ENCODE data around the gene DAB1. TPM values are rescaled to one million over a fixed set of nuclear protein-coding genes. Genes with fewer than 3 reads are reported as not detected.
"Not testable (repeated sequence)": the region's sequence is repeated elsewhere in the genome, so short reads cannot be mapped to it uniquely, and the experiment has no call there.

The DAB1 gene
- total RNA-seq, 1 donor from 2014 or later, result 12.2 TPM

GRCh38 chr1:57272150-57272549, 151.7 kb downstream of the DAB1 start:
- DNase-seq (ENCODE audit: low spot score), result no peak

- no peak for DNase-seq (ENCODE audit: low spot score)
Observed at GRCh38 chr1:57270927-57271698, 152.7 kb downstream of the DAB1 start.

GRCh38 chr1:57269630-57270225, 154.1 kb downstream of the DAB1 start:
- no peak for DNase-seq (ENCODE audit: low spot score)

DNA sequence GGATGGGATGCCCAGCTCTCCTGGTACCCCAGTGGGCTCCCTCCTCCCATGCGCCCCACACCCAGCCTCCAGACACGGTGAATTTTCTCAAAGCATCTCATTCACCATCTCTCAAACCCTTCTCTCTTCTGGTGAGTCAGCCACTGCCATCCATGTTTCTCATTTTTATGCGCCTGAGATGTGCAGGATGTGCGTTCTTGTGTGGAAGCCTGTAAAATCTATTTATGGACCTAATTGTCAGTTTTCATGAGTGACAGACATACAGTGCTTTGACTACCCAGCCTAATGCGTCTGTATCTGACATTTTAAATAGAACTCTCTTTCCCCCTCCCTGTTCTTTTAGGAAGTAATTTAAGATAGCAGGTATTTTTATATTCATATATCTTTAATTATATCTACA, 158.8 kb downstream of the DAB1 start:
- DNase-seq (ENCODE audit: low spot score), result no peak

GRCh38 chr1:57262472-57262871, 161.4 kb downstream of the DAB1 start:
- DNase-seq (ENCODE audit: low spot score), result no peak

GRCh38 chr1:57258557-57259325, 165.1 kb downstream of the DAB1 start:
- DNase-seq (ENCODE audit: low spot score), result no peak

- no peak for DNase-seq (ENCODE audit: low spot score)
Observed at GRCh38 chr1:57255945-57256344, 167.9 kb downstream of the DAB1 start.

GRCh38 chr1:57254022-57254421, 169.8 kb downstream of the DAB1 start:
- DNase-seq (ENCODE audit: low spot score), result no peak

DNA sequence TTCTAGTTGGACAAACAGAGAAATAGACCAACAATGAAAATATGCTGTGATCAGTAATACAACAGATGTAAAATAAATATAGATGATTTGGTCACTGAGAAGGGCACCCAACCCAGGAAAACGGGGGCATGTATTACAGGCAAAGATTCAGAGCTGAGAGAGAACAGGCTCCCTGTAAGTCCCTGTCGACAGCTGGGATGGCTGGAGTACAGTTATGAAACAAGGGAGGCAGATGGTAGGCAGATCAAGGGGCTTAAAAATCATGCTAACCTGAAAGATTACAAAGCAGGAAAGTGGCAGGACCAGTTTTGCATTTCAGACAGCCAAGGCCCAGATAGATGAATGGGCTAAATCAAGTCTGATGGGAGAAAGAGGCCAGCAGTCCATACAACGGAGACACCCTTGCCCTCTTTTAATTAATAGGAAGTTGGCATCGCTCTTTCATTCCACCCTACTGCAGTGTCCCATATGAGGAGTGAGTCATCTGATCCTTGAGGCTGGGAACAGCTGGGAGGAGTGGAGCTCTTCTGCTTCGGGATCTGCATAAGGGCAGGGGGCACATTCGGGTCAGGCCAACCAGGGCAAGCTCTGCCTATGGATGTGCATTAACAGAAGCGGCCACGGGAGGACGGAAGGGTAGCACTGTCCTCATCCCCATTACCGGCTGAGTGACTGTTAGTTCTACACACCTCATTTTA, 171.1 kb downstream of the DAB1 start:
- DNase-seq (ENCODE audit: low spot score), result no peak

- DNase-seq (ENCODE audit: low spot score), result no peak
Observed at GRCh38 chr1:57250021-57250420, 173.8 kb downstream of the DAB1 start.

DNA sequence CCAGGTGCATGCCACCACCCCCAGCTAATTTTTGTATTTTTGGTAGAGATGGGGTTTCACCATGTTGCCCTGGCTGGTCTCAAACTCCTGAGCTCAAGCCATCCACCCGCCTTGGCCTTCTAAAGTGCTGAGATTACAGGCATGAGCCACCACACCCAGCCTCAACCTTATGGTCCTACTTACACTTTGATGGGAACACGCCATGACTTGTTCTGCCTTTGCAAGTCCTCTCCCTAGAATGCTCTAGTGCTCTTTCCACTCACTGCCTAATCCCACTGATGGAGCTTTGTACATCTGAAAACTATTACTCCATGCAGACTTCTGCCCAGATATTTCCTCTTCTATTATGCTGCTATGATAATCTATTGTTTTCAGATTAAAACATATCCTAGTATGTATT, 174.3 kb downstream of the DAB1 start:
- no peak for DNase-seq (ENCODE audit: low spot score)

DNA sequence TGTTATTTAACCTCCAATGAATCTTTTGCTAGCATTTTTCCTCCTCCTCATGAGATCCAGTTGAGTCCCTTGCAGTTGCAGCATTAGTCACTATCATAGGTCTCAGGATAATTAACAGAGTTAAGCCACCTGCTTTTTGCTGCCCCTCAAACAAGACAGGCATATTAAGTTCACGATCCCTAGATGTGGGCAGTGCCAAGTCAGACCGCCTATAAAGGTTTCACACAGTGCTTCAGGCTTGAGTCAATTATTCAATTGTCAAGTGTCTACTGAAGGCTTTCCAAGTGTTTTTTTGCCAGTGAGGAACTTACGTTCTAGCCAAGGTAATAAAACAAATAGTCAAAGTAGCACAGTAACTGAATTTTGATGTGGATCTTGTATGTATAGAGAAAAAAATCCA, 175.0 kb downstream of the DAB1 start:
- no peak for DNase-seq (ENCODE audit: low spot score)

- no peak for DNase-seq (ENCODE audit: low spot score)
Observed at GRCh38 chr1:57238233-57238781, 185.6 kb downstream of the DAB1 start.

DNA sequence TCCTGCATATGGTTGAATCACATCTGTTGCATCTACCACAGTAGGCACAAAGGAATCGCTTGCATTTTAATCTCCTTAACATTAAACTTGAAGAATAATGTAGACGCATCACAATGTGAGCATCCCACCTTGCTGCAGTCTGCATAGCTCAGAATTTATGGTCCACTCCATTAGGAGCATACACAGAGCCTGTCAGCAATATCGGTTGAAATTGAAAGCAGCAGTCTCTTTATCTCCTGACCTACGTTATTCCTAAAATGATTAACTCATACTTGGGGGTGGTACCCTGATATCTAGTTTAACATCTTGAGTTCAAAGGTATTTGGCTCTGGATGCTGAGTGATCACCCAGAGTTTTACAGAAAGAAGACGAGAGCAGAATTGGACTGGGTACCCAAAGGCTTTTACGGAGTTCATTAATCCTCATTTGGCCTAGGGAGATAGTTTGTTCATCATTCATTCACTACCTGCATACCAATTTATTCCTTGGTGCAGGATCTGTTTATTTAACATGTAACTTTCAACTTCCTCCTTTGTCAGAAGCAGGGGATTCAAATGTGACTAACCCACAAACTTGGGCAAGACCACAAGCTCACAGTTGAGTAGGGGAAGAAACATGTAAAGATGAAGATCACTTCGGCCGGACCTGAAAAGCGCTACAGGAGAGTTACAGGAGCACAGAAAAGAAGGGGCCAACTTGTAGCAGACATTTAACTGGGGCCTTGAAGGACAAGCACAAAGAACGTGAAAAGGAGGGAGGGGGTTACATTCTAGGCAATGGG, 187.9 kb downstream of the DAB1 start:
- no peak for DNase-seq (ENCODE audit: low spot score)

GRCh38 chr1:57234459-57234858, 189.4 kb downstream of the DAB1 start:
- DNase-seq (ENCODE audit: low spot score), result no peak

- no peak for DNase-seq (ENCODE audit: low spot score)
Observed at GRCh38 chr1:57232500-57232899, 191.4 kb downstream of the DAB1 start.

DNA sequence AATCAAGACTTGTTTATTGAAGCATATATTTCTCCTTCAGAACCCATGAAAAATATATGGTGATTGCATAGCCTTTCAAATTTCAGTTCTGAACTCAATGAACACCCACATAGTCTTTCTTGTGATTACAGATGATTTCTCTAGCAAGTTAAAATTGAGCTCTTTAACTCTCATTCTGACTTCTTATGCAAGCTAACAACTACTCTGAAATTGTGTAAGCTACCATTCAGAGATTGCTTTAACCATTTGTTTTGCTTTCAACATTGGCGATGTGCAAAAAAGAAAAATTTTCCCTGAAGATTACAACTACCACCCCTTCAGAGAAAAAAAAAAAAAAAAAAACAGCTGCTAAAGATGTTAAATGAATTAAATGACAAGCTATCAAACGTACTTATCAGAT, 193.9 kb downstream of the DAB1 start:
- DNase-seq (ENCODE audit: low spot score), result no peak

DNA sequence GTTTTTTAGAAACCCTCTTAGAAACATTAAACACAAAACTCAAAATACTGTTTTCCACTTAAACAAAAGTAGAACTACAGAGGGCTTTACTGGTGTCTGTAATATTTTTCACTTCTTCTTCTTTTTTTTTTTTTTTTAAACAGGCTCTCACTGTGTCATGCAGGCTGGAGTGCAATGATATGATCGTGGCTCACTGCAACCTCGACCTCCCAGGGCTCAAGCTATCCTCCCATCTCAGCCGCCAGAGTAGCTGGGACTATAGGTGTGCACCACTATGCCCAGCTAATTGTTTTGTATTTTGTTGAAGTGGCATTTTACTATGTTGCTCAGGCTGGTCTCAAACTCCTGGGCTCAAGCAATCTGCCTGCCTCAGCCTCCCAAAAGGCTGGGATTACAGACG, 194.8 kb downstream of the DAB1 start:
- DNase-seq (ENCODE audit: low spot score), result no peak

DNA sequence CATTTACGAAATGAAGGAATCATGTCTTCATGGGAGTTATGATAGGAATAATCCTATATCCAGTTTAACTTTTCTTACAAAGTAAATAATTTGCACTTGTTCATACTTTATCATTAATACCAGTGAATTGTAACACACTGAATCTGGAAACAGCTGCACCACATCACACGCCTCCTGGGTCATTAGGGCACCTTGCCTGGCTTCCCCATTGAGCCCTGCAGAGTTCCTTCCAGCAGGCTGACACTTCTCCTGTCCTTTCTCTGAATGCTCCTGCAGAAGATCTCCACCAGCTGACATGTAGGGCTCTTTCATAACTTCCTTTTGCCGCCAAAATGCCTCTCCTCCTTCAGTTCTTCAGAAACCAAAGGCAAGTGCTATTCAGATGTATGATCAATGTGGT, 201.1 kb downstream of the DAB1 start:
- DNase-seq (ENCODE audit: low spot score), result no peak

DNA sequence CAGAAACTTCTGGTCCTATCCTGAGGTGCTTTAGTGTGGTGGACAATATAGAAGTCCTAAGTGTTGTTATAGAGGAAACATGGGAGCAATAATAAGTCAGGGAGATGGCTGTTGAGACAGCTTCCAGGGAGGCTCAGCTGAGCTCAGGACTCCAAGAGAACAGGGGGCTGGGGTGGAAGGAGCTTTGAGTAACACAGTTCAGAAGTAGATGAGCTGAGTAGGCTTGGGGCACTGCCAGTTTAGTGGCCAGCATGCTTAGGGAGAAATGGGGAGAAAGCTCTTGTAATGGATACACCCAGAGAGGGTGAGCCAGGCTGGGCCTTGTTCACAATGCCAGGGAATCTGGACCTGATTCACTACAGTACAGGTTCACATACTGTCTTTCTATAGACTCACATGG, 201.6 kb downstream of the DAB1 start:
- no peak for DNase-seq (ENCODE audit: low spot score)

DNA sequence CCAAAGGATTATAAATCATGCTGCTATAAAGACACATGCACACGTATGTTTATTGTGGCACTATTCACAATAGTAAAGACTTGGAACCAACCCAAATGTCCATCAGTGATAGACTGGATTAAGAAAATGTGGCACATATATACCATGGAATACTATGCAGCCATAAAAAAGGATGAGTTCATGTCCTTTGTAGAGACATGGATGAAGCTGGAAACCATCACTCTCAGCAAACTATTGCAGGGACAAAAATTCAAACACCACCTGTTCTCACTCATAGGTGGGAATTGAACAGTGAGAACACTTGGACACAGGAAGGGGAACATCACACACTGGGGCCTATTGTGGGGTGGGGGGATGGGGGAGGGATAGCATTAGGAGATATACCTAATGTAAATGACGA, 203.0 kb downstream of the DAB1 start:
- not testable (repeated sequence) for DNase-seq (ENCODE audit: low spot score)
